HT-29 (cell line): ENCODE measurements around the gene TMEM45B. TPM values are rescaled to one million over a fixed set of nuclear protein-coding genes. Genes with fewer than 3 reads are reported as not detected.
A peak's percentile ranks its signal among the peaks of the same experiment; 100 is the strongest.
"Not testable (repeated sequence)": the region's sequence is repeated elsewhere in the genome, so short reads cannot be mapped to it uniquely, and the experiment has no call there.

Source experiments
- DNase-seq: peaks from one replicate; pipeline ENCODE4 v3.0.0-alpha.2; 2015; ENCODE audit warnings: low spot score
- total RNA-seq: library from RNA; depleted of rRNA; stranded (reverse); fragments of >200 nt; shearing (Covaris generic); gene quantifications from 2 replicates; pipeline ENCODE4 v1.2.3, GENCODE V29; 2014

Gene TMEM45B
- total RNA-seq, 1 experiment from 2014 or later = 52.9 TPM

DNA sequence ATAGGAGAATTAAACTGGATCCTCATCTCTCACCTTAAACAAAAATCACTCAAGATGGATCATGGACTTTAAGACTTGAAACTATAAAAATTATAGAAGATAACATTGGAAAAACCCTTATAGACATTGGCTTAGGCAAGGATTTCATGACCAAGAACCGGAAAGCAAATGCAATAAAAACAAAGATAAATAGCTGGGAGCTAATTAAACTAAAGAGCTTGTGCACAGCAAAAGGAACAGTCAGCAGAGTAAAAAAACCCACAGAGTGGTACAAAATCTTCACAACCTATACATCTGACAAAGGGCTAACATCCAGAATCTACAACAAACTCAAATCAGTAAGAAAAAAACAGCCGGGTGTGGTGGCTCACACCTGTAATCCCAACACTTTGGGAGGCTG lies 7.4 kb upstream of the TMEM45B start:
- DNase-seq = not testable (repeated sequence)

DNA sequence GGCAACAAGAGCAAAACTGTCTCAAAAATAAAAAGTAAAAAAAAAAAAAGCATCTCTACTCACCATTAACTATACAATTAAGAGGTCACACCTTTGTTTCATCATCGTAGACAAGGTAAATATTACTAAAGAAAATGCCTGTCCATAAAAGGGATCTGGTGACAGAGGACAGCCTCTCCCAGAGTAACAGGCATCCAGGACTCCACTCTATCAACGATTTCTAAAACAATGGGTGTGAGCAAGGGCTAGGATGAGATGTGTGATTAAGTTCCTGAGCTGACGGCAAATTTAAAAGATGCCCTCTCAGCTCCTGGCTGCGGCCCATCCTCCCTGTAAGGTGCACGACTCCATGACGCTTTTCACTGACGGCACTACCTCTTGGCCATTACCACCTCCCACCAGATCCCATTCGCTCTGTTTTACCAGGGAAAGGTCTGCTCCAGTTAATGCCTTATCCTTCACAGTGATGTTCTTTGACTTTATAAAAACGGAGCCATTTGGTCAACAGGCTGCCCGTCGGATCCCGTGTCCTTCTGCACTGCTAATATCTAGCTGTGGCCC lies 2.3 kb upstream of the TMEM45B start:
- no peak for DNase-seq

DNA sequence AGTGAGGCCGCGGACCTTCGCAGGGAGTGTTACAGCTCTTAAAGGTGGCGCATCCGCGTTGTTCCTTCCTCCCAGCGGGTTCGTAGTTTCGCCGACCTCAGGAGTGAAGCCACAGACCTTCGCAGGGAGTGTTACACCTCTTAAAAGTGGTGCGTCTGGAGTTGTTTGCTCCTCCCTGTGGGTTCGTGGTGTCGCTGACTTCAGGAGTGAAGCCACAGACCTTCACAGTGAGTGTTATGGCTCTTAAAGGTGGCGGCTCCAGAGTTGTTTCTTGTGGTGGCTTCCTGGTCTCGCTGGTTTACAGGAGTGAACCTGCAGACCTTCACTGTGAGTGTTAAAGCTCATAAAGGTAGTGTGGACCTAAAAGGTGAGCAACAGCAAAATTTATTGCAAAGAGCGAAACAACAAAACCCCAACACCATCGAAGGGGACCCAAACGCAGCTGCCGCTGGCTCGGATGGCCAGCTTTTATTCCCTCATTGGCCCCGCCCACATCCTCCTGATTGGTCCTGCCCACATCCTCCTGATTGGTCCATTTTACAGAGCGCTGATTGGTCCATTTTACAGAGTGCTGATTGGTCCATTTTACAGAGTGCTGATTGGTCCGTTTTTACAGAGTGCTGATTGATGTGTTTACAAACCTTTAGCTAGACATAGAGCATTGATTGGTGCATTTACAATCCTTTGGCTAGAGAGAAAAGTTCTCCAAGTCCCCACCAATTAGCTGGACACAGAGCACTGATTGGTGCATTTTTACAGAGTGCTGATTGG lies 1.2 kb upstream of the TMEM45B start:
- DNase-seq = peak; percentile 31

DNA sequence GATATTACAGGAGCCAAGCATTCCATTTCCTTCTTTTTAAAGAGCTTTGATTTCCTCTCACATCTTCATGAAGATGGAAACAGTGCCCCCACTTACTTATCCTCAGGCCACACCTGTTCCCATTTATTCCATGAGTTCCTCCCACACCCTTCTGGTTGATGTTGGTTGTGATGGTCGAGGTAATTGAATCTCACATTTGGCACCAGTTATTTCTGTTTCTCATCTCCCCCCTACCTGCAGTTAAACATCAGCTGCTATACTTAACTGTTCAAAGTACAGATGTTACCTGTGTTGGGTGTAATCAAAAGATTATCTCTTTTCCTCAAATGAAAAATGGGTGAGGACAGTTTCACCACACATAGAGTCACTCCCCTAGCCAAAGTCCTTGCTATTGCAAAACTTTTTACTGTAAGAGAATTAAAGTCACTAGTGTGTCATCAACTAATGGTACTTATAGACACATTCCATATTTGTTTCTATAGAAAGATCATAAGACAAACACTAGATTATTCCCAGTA lies 1.9 kb downstream of the TMEM45B start:
- peak; percentile 36 for DNase-seq

DNA sequence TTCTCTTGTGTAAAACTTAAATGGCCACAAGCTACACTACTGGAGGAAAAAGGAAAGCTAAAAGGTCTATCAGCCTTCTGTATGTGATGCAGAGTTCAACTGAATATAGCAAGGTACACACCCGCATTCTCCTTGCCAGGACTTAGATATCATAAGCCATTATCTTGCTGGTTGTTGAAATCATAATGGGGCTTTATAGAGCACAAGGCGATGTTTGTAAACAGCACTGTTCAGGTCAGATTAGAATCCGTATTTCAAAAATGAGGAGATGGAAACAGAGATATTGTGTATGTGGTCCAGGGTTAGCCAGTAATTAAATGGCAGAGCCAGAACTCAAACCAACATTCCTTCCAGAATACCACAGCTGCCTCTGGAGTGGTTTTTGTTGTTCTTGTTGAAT lies 2.6 kb downstream of the TMEM45B start:
- DNase-seq = peak; percentile 20

DNA sequence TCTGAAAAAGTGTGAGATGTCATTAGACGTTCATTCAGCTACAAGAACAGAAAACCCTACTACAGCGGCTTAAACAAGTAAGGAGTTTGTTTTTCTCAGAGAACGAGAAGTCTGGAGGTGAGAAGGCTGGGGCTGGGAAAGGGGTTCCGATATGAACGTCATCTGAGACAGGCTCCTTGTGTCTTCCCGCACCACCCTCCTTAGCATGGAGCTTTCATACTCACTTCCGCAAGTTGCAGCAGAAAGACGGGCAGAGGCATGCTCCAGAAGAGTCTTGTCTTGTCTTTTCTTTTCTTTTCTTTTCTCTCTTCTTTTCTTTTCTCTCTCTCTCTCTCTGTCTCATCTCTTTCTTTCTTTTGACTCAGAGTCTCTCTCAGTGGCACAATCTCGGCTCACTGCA lies 3.6 kb downstream of the TMEM45B start:
- DNase-seq = no peak

DNA sequence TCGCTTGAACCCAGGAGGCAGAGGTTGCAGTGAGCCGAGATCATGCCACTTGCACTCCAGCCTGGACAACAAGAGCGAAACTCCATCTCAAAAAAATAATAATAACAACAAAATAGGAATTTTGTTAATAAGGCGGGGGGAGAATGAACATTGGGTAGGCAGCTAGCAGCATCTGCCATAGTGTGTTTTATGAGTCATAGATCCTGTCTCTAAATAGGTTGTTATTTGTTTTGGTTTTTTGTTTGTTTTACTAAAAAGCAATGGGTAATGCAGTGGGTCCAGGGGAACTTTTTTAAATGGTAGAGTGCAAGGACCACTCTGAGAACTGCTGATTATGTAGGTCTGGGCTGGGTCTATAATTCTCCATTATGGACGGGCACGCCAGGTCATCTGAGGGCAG lies 4.6 kb downstream of the TMEM45B start:
- DNase-seq = not testable (repeated sequence)

DNA sequence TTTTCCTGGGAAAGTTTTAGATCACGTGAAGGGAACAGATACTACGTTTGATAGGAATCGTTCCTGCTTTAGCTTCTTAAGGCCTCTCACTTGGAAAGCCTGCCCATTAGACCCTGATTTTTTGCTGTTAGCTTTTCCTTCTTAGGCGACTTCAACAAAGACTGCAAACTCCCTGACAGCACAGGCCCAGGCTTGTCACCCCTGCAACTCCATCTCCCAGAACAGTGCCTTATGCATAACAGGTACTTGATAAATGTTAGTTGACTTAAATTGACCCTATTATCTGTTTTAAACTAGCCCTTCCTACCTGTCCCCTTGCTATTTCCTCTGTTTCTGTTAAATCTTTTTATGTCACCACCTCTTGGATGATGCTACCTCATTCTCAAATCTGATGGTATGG lies 7.6 kb downstream of the TMEM45B start:
- not testable (repeated sequence) for DNase-seq

DNA sequence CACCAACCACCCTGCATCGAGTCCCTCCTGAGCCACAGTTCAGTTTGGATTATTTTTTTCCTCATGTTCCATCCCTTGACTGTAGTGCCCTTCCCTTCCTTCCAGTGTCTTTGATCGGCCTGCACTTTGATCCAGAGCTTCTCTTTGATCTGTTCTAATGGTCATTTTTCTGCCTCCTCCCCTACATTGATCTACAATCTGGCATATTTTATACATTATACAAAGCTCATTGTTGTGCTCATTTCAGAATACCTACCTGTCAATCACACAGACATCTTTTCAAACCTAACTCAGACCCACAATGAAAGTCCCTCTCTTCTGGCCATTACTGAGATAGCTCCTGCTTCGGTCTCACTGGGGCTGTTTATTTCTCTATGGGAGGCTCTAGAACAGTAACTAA lies 8.2 kb downstream of the TMEM45B start:
- DNase-seq = peak; percentile 30

DNA sequence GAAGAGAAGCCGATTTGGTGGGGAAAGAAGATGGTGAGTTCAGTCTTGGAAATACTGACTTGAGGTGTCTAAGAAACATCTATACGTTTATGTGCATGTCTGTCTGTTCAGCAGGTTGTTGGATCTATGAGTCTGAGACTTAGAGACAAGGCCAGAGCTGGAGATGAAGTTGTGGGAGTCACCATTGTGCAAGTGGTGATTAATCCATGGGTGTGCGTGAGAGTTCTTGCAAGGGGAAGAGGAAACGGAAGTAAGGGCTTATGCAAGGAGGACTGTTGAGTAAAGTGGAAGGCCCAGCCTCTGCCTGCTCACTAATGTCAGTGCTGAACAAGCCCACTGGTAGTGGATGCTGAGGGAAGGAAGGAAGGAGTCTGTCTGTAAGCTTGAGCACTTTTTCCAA lies 9.7 kb downstream of the TMEM45B start:
- peak; percentile 56 for DNase-seq

DNA sequence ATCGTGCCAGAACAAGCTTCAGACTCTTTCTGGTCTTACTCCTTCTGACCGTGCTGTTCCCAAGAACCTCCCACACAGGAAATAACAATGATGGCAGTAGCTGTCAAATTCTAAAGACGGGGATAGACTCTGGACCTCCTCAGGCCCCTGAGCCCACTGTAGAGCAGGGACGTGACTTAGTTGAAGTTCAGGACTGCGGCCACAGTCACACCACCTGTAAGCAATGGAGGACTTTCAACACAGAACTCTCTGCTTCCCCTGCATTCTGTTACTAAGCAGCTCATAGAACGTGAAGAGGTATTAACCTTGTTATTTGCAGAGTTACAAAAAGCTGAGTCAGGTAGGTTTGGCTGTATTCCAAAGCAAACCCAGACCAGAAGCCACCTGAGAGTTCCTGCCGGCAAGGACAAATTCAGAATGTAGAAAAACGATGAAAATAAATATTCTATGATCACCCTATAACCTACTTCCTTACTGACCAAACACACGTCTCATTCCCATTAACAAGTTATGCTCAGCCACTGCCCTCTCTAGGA lies 12.7 kb downstream of the TMEM45B start:
- DNase-seq = peak; percentile 95

DNA sequence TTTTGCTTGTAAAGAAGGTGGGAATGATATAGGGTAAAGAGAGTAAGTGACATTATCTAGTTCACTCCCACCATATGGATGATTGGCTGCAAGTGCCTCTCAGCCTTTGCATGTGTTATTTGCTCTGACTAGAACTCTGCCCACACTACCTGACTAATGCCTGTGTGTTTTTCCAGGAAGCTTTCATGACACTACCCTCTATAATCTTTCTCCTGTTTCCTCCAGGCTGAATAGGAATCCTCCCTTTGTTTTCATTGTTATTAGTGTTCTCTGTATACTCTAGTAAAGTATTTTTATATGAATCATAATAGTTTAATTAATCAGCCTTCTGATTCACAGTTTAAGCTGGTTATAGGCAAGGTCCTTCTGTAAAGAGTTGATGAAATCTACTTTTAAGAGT lies 13.8 kb downstream of the TMEM45B start:
- peak; percentile 64 for DNase-seq

DNA sequence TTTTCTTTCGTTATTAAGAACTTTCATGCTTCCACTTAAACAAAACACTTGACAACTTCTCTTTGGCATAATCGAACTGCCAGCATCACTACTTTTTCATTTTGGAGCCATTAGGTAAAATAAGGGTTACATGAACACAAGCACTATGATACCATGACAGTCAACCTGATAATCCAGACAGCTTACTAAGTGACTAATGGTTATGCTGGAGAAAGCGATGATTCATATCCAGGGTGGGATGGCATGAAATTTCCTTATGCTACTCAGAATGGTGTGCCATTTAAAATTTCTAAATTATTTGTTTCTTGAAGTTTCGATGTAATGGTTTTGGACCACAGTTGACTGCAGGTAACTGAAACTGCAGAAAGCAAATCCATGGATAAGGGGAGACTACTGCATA lies 15.6 kb downstream of the TMEM45B start:
- not testable (repeated sequence) for DNase-seq

DNA sequence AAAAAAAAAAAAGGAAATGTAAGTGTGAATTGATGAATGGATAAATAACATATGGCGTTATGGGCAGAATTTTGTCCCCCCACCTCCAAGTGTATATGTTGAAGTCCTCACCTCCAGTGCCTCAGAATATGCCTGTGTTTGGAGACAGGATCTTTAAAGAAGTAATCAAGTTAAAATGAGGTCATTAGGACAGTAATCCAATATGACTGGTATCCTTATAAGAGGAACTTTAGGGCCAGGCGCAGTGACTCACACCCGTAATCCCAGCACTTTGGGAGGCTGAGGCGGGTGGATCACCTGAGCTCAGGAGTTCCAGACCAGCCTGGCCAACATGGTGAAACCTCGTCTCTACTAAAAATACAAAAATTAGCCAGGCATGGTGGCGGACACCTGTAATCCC lies 17.6 kb downstream of the TMEM45B start:
- not testable (repeated sequence) for DNase-seq

DNA sequence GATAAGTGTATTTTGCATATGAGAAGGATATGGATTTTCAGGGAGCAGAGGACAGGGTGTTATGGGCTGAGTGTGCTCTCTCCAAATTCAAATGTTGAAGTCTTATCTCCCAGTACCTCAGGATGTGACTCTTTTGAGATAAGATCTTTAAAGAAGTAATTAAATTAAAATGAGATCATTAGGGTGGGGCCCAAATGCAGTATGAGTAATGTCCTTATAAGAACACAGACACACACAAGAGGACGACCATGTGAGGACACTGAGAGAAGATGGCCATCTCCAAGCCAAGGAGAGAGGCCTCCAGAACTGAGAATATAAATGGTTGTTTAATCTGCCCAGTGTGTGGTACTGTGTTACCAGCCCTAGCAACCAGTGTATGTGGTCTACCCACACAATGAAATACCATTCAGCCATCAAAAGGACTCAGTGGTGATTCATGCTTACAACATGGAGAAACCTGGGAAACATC lies 20.8 kb downstream of the TMEM45B start:
- DNase-seq = peak; percentile 49

DNA sequence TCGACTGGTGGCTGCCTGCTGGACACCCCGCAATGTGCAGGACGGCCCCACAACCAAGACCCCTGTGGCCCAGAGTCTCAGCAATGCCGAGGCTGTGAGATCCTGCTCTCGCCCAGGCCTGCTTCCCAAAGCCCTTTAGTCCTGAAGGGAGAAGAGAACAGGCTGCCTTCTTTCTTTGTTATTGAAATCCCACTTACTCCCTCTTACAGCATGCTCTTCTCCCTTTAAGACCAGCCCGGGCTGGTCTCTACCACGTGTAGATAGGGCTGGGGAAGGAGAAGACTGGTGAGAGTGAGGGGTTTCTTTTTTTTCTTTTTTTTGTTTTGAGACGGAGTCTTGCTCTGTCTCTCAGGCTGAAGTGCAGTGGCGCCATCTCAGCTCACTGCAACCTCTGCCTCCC lies 21.3 kb downstream of the TMEM45B start:
- no peak for DNase-seq

DNA sequence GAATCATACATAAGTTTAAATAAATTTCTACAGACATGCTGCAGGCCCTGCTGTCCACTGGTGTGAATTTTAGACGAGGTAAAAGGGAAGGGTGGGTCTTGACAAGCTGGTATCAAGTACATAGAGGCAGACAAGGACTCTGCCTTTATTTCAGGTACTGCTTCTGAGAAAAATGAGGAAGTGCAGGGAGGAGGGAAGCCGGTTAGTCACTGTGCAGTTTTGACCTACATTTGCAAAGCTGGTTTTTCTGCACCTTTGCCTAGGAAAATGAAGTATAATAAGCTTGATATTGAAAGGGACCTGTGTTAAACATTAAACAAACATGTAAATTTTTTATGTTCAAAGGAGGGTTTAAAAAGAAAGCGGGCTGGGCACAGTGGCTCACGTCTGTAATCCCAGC lies 24.6 kb downstream of the TMEM45B start:
- peak; percentile 87 for DNase-seq

DNA sequence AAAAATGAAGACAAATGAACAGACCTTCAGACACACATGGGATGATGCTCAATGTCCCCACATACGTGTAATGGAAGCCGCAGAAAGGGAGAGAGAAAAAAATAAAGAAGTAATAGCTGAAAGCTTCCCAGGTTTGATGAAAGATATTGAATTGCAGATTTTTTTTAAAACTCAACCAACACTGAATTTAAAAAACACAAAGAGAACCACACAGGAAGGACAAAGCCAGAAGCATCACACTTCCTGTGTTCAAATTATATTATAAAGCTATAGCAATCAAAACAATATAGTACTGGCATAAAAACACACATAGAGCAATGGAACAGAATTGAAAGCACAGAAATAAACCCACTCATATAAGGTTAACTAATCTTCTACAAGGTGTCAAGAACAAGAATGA lies 26.5 kb downstream of the TMEM45B start:
- DNase-seq = no peak

DNA sequence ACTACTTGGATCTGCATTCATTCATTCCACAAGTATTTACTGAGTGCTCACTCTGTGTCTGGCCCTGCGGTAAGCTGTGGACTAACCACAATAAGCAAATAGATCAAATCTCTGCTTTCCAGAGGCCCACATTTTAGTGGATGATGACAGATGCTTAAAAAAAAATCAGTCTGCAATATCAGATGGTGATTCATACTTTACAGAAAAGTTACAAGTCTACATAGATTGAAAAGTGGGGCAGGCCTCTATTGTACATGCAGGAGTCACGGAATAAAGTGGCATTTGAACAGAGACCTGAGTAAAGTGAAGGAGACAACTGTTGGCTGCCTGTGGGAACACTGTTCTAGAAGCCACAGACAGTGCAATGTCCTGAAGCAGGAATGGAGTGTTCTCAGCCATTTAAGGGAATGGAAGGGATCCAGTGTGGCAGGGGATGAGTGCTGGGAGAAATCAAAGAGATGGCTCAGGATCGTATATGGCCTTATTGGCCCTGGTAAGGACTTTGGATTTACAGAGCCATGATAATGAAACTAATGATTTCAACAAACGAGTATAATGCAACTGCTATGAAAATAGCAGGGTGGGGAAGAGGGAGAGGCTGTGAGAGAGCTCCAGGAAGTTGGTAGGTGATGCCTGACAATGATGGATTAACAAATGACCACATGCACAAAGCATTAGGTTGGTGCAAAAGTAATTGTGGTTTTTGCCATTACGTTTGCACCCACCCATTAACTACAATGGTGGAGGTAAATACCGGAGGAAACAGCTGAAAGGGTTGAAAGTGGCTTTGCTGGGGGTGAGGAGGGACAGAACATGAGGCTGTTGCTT lies 31.1 kb downstream of the TMEM45B start:
- DNase-seq = peak; percentile 89

DNA sequence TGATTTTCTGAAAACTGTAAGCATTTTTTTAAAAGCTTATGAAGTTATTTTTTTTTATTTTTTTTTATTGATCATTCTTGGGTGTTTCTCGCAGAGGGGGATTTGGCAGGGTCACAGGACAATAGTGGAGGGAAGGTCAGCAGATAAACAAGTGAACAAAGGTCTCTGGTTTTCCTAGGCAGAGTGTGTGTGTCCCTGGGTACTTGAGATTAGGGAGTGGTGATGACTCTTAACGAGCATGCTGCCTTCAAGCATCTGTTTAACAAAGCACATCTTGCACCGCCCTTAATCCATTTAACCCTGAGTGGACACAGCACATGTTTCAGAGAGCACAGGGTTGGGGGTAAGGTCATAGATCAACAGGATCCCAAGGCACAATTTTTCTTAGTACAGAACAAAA lies 31.7 kb downstream of the TMEM45B start:
- DNase-seq = not testable (repeated sequence)

DNA sequence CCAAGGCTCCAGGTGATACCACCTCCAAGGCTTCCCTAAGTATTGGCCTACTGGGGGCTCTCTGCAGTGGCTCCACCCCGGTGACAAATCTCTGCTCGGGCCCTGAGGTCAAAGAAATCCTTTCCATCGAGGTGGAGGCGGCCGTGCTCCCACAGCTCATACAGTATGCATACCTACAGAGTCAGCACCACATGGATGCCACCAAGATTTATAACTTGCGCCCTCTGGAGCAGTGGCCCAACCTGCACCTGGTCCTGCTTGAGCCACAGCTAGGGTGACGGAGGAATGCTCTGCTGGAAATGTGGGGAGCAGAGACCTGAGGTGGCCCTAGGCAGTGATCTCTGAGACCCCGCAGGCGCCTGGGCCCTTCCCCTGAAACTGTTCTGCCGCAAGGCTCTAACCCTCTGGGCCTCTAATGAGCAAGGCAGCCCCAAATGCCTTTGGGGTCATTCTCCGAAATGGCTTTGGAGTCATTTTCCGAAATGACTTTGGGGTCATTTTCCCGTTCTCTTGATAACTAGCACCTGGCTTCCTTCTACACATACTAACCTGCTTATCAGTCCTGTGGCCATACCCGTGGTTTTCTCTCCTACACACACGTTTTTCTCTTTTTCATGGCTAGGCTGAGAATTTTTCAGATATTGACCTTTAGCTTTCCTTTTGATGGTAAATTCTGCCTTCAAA lies 33.9 kb downstream of the TMEM45B start:
- DNase-seq = no peak
